Activated CD8-positive, alpha-beta memory T cell treated with anti-CD3 and anti-CD28 coated beads, Interleukin-2, amount 10 ng/mL, durations not matched to agents 7 days and 5 days (primary cell): Measurements from ENCODE around the gene LRRC56. TPM values are rescaled to one million over a fixed set of nuclear protein-coding genes. Genes with fewer than 3 reads are reported as not detected.
A peak's percentile ranks its signal among the peaks of the same experiment; 100 is the strongest.

Source experiments
- ATAC-seq: fragments of 150-1000 bp; cut with Tn5 transposase; one replicate; pipeline ENCODE4 v1.10.0; 2021; ENCODE audit warnings: moderate library complexity
- CTCF ChIA-PET: fragments of 350-600 bp; sonication (Branson Sonifier 250); formaldehyde crosslinking; loops from one replicate; lab custom pipeline; 2021; ENCODE audit warnings: antibody characterized with exemption; lab: Charles Lee
- DNase-seq: peaks from one replicate; pipeline ENCODE4 v3.0.0-alpha.2; 2020
- H3K27ac Mint-ChIP-seq: one replicate; pipeline ENCODE4 v1.8.0; 2021; ENCODE audit warnings: mild to moderate bottlenecking, mixed read lengths
- H3K27me3 Mint-ChIP-seq: one replicate; pipeline ENCODE4 v1.8.0; 2021; ENCODE audit warnings: mixed read lengths
- H3K36me3 Mint-ChIP-seq: one replicate; pipeline ENCODE4 v1.8.0; 2021; ENCODE audit warnings: mild to moderate bottlenecking, mixed read lengths
- H3K4me1 Mint-ChIP-seq: one replicate; pipeline ENCODE4 v1.8.0; 2021; ENCODE audit warnings: mixed read lengths
- H3K4me3 Mint-ChIP-seq: one replicate; pipeline ENCODE4 v1.8.0; 2021; ENCODE audit warnings: mild to moderate bottlenecking, moderate library complexity, mixed read lengths
- H3K9me3 Mint-ChIP-seq: one replicate; pipeline ENCODE4 v1.8.0; 2022; ENCODE audit warnings: low read depth, mixed read lengths
- total RNA-seq, 2 experiments: library from RNA; stranded (reverse); gene quantifications; one replicate each; pipeline ENCODE4 v1.2.3, GENCODE V29; 2021

Gene LRRC56
- total RNA-seq, 2 experiments from 2014 or later = 1.7 to 2.1 TPM

- no peak overlapping the region for H3K4me3 Mint-ChIP-seq
- ATAC-seq (no peak), DNase-seq (no peak)
- no peaks in the 10 kb centered on the region for H3K27me3 Mint-ChIP-seq
- CTCF ChIA-PET = no interaction called here
- no peaks in the 10 kb centered on the region for H3K9me3 Mint-ChIP-seq
- no peak overlapping the region for H3K27ac Mint-ChIP-seq
- H3K36me3 Mint-ChIP-seq = peaks cover 29% of the 10 kb centered on the region
- peaks cover 15% of the 10 kb centered on the region for H3K4me1 Mint-ChIP-seq
These were observed 40.3 kb upstream of the LRRC56 start for GRCh38 chr11:496834-497564.

- Mint-ChIP-seq H3K36me3 (peaks cover 29% of the 10 kb centered on the region), H3K27me3 (no peaks in the 10 kb centered on the region), H3K4me1 (peaks cover 15% of the 10 kb centered on the region), H3K9me3 (no peaks in the 10 kb centered on the region), H3K4me3 (no peak overlapping the region), H3K27ac (peak overlapping the region; percentile 24)
- DNase-seq = no peak
- no peak for ATAC-seq
- CTCF ChIA-PET = interaction anchor here (0.8 kb wide), 1 partner anchor 21 kb away, joined by 3 read pairs; no protein-coding TSS in a partner anchor
These were observed 39.6 kb upstream of the LRRC56 start for GRCh38 chr11:497565-498296.

- ATAC-seq (no peak), DNase-seq (no peak)
- no peaks in the 10 kb centered on the region for H3K9me3 Mint-ChIP-seq
- H3K4me3 Mint-ChIP-seq = no peak overlapping the region
- H3K4me1 Mint-ChIP-seq = peaks cover 21% of the 10 kb centered on the region
- peaks cover 29% of the 10 kb centered on the region for H3K36me3 Mint-ChIP-seq
- H3K27ac Mint-ChIP-seq = no peak overlapping the region
- H3K27me3 Mint-ChIP-seq = no peaks in the 10 kb centered on the region
- CTCF ChIA-PET = interaction anchor here (0.8 kb wide), 1 partner anchor 20 kb away, joined by 3 read pairs; no protein-coding TSS in a partner anchor
These were observed 38.8 kb upstream of the LRRC56 start for GRCh38 chr11:498297-499181.

GRCh38 chr11:499201-500076, 37.9 kb upstream of the LRRC56 start:
- H3K4me3 Mint-ChIP-seq = no peak overlapping the region
- no peak for DNase-seq
- no peaks in the 10 kb centered on the region for H3K9me3 Mint-ChIP-seq
- CTCF ChIA-PET = no interaction called here
- no peak for ATAC-seq
- H3K27ac Mint-ChIP-seq = no peak overlapping the region
- H3K36me3 Mint-ChIP-seq = peaks cover 29% of the 10 kb centered on the region
- H3K4me1 Mint-ChIP-seq = peaks cover 25% of the 10 kb centered on the region
- no peaks in the 10 kb centered on the region for H3K27me3 Mint-ChIP-seq

- Mint-ChIP-seq H3K27ac (no peak overlapping the region), H3K4me3 (no peak overlapping the region), H3K27me3 (no peaks in the 10 kb centered on the region), H3K36me3 (peaks cover 23% of the 10 kb centered on the region), H3K4me1 (peaks cover 40% of the 10 kb centered on the region), H3K9me3 (no peaks in the 10 kb centered on the region)
- CTCF ChIA-PET = interaction anchor here (0.8 to 1.1 kb wide), 2 partner anchors 9 to 18 kb away, joined by 3 to 5 read pairs; no protein-coding TSS in a partner anchor
- DNase-seq = no peak
- no peak for ATAC-seq
These were observed 36.2 kb upstream of the LRRC56 start for GRCh38 chr11:501001-501682.

- H3K4me1 Mint-ChIP-seq = peaks cover 41% of the 10 kb centered on the region
- CTCF ChIA-PET = interaction anchor here (0.8 to 1.1 kb wide), 2 partner anchors 10 to 17 kb away, joined by 3 to 5 read pairs; no protein-coding TSS in a partner anchor
These were observed 35.5 kb upstream of the LRRC56 start for GRCh38 chr11:501683-502287.

GRCh38 chr11:502288-503178, 34.8 kb upstream of the LRRC56 start:
- DNase-seq (no peak), ATAC-seq (no peak)
- Mint-ChIP-seq H3K4me3 (no peak overlapping the region), H3K4me1 (peaks cover 34% of the 10 kb centered on the region), H3K27ac (peak overlapping the region; percentile 71), H3K36me3 (peaks cover 14% of the 10 kb centered on the region), H3K9me3 (no peaks in the 10 kb centered on the region), H3K27me3 (no peaks in the 10 kb centered on the region)
- CTCF ChIA-PET = interaction anchor here (0.8 to 1.1 kb wide), 2 partner anchors 10 to 16 kb away, joined by 3 to 5 read pairs; no protein-coding TSS in a partner anchor

More at GRCh38 chr11:501683-502287, 35.5 kb upstream of the LRRC56 start:
- no peak for DNase-seq
- no peaks in the 10 kb centered on the region for H3K9me3 Mint-ChIP-seq
- no peak for ATAC-seq
- peaks cover 21% of the 10 kb centered on the region for H3K36me3 Mint-ChIP-seq
- no peaks in the 10 kb centered on the region for H3K27me3 Mint-ChIP-seq
- H3K4me3 Mint-ChIP-seq = no peak overlapping the region
- H3K27ac Mint-ChIP-seq = peak overlapping the region; percentile 63

GRCh38 chr11:503179-503981, 33.9 kb upstream of the LRRC56 start:
- DNase-seq (peak; percentile 81), ATAC-seq (no peak)
- Mint-ChIP-seq H3K4me3 (peak overlapping the region; percentile 88), H3K9me3 (no peaks in the 10 kb centered on the region), H3K27ac (peak overlapping the region; percentile 71), H3K27me3 (no peaks in the 10 kb centered on the region), H3K36me3 (peaks cover 6% of the 10 kb centered on the region), H3K4me1 (peaks cover 34% of the 10 kb centered on the region)
- CTCF ChIA-PET = interaction anchor here (0.7 to 4.1 kb wide), 3 partner anchors 47 to 53 kb away, joined by 3 to 33 read pairs (median 3); partner anchors contain the start of gene PTDSS2

- Mint-ChIP-seq H3K36me3 (peaks cover 8% of the 10 kb centered on the region), H3K4me3 (peak overlapping the region; percentile 88), H3K27me3 (no peaks in the 10 kb centered on the region), H3K4me1 (peaks cover 35% of the 10 kb centered on the region), H3K27ac (peak overlapping the region; percentile 96), H3K9me3 (no peaks in the 10 kb centered on the region)
- no peak for DNase-seq
- CTCF ChIA-PET = interaction anchor here (0.7 to 4.1 kb wide), 4 partner anchors 11 to 54 kb away, joined by 3 to 33 read pairs (median 16); partner anchors contain the start of gene PTDSS2
- no peak for ATAC-seq
These were observed 33.0 kb upstream of the LRRC56 start for GRCh38 chr11:504053-504993.
